ENCODE results near the gene TBL1Y.

GRCh38 chrY:7122202-7122601 is 211.7 kb downstream of the TBL1Y start:
- TF ChIP-seq ZNF362 (CRISPR knock-in tag; IDR thresholded peaks at IDR 0.05; ENCODE audit: borderline replicate concordance) (no peak), CEBPG (CRISPR knock-in tag; IDR thresholded peaks at IDR 0.05) (no peak)

Measured in HepG2 (cell line).